Right lobe of liver (tissue), 4 donors: ENCODE data around the gene CRISPLD2.

ENCODE experiments used
- POLR2A ChIP-seq: fragments of 450-650 bp; IDR thresholded peaks from one replicate; pipeline ENCODE4 v1.6.1; 2017; ENCODE audit warnings: antibody characterized with exemption, mild to moderate bottlenecking
- TF ChIP-seq, protein P1 (sequence below), 4 donors: fragments of 200-600 bp in 3 of 4; fragments of 450-650 bp in 1 of 4; IDR thresholded peaks; one replicate each; pipeline versions ENCODE4 v1.5.1 to v1.8.0; 2016 to 2022; ENCODE audit warnings: antibody characterized with exemption in 4 of 4, mild to moderate bottlenecking in 2 of 4
- donor health status: DM: no; HTN: no; CAD: no.
- donor health status: DM: no; HTN: no; CAD: no.
- donor health status: DM: no; HTN: yes; CAD: no.

- no peak for TF ChIP-seq POLR2A
- TF ChIP-seq, protein P1, sequence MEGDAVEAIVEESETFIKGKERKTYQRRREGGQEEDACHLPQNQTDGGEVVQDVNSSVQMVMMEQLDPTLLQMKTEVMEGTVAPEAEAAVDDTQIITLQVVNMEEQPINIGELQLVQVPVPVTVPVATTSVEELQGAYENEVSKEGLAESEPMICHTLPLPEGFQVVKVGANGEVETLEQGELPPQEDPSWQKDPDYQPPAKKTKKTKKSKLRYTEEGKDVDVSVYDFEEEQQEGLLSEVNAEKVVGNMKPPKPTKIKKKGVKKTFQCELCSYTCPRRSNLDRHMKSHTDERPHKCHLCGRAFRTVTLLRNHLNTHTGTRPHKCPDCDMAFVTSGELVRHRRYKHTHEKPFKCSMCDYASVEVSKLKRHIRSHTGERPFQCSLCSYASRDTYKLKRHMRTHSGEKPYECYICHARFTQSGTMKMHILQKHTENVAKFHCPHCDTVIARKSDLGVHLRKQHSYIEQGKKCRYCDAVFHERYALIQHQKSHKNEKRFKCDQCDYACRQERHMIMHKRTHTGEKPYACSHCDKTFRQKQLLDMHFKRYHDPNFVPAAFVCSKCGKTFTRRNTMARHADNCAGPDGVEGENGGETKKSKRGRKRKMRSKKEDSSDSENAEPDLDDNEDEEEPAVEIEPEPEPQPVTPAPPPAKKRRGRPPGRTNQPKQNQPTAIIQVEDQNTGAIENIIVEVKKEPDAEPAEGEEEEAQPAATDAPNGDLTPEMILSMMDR (IDR thresholded peaks at IDR 0.05), result no peak
These were observed 19.4 kb upstream of the CRISPLD2 start for GRCh38 chr16:84800158-84800978.
